Measurements from ENCODE around the gene HMHB1.

GRCh38 chr5:143775258-143775657, 36.7 kb upstream of the HMHB1 start:
- TF ChIP-seq POLR2A (IDR thresholded peaks at IDR 0.05; ENCODE audit: low read length) = no peak
- no peak for TF ChIP-seq GATA1 (IDR thresholded peaks at IDR 0.05; ENCODE audit: low read depth, low read length)
